NCI-H226 (cell line): ENCODE data around the gene MBNL1.

Experiments used
- DNase-seq: peaks from one replicate; pipeline ENCODE4 v3.0.0-alpha.2; 2015

Gene MBNL1

DNA sequence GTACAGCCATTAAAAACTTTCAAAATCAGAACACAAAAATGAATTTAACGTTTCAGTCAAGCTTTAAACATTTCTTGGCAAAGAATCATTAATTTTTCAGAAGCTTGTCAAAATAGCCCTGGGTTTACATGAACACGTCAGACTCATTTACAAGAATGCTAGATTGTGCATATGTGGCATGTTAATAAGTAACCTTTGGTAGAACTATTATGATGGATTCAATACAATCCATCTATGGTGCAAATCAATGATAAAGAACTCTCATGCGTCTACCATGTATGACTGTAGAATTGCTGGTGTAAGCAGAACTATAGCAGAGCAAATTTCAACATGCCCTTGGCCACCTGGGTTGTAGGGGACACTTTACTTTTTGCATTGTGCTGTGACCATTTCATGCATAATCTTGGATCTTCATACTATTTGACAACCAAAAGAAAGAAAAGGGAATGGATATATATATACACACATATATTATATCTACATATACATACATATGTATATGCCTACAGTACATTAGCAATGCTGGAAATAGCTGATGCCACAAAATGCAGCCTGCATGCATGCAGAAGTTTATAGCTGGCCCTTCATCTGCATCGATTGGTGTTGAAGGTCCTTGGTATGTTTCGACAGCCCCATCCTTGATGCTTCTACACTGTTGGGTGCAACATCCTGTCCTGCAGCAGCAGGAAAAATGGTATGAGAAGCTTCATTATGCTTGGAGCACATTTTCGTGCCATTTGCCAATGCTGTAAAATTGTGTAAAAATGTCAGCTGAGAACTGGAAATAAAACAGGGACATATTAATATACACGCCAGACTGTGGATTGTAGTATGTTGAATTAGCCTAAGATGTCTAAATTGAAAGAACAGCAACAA lies 189.0 kb downstream of the MBNL1 start:
- DNase-seq = no peak

DNA sequence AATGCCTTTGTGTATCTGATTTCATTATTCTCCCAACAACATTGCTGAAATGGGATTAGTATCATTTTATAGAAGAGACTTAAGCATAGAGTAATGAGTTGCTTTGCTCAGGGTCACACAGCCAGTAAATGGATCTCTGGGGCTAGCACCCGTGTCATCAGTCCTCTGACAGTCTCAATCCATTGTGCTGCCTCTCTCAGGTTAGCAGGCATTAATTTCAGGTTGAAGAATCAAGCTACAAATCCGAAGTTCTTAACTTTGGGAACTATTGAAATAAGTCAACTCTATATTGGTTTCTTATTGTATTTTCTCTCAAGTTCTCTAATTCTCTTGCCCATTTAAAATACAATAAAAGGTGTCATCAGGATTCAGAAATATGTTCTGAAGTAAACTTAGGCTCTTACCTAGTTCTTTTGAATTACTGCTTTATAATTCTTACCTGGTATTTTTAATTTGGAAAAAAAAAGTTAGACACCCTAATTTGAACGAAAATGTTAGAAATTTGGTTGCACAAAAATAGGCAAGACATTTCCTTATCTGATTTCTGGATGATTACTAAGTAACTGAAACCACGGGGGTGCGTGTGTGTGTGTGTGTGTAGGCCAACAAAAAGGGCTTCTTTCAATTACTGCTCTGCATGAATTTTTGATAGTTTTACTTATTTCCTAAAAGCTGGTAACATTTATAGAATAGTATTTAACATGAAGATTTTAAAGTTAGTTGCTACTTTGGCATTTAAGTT lies 189.8 kb downstream of the MBNL1 start:
- no peak for DNase-seq

DNA sequence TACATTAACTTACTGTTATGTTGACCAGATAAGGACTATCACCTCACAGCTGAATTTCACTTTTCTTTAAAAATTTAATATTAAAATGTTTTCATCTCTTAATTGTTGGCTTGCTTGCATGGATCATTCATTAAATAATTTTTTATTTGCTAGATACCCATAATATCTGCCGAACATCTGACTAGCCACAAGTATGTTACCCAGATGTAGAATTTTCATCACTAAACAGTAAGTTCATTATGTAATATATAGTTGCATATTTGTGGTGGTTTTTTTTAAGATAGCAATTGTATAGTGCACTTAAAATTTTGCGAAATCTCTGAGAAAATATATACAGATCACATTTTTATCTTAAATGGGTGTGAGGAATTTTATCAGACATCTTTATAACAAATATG lies 190.4 kb downstream of the MBNL1 start:
- no peak for DNase-seq

GRCh38 chr3:152459572-152459971 lies 190.8 kb downstream of the MBNL1 start:
- no peak for DNase-seq

- no peak for DNase-seq
These were observed 192.2 kb downstream of the MBNL1 start for GRCh38 chr3:152460936-152461335.

- DNase-seq = no peak
These were observed 192.7 kb downstream of the MBNL1 start for GRCh38 chr3:152461460-152461859.

DNA sequence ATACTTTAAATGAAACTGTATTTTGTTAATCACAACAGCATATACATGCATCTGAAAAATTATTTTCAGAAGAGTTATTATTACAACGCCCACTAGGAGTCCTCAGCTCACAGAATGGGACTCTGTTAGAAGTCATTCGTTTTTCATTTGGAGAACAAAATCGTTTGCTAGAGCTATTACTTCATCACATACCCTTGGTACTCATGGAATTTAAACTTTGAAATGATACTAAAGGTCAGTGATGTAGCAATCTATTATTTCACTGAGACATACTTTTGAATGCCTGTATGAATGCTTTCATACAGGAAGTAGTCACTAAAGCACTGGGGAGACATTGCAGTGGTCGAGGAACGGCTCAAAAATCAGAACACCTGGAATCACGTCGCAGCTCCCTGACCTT lies 198.1 kb downstream of the MBNL1 start:
- DNase-seq = peak; percentile 54

DNA sequence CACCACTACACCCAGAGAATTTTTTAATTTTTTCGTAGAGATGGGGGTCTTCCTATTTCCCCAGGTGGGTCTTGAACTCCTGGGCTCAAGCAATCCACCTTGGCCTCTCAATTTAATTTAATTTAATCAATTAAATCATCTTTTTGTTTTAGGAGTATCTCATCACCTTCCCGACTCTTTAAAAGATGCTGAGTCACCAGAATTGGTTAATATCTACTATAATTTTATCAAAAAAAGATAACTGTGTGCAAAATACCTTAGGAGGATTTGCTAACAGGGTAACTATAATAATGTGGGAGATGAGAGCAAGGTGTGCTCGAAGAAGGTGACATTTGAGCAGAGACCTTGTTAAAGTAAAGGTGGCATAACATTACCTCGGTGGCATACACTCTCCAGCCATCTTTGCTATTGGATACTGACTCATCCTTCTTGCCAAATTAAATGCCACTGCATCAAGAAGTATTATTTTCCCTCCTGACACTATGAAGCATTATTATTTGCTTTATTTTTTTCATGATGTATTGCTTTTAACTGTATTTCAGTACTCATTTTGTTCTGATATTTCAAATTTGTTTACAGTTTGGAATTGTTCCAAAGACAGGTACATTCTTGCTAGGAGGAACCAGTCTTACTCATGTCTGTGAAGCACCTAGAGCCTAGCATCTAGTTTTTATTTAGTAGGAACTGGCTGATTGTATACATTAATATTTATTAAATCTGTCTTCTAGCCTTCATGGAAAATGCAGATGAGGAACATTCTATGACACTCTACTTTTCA lies 200.7 kb downstream of the MBNL1 start:
- DNase-seq = no peak

- no peak for DNase-seq
These were observed 201.4 kb downstream of the MBNL1 start for GRCh38 chr3:152470095-152470494.

- DNase-seq = no peak
These were observed 202.2 kb downstream of the MBNL1 start for GRCh38 chr3:152470893-152471292.

DNA sequence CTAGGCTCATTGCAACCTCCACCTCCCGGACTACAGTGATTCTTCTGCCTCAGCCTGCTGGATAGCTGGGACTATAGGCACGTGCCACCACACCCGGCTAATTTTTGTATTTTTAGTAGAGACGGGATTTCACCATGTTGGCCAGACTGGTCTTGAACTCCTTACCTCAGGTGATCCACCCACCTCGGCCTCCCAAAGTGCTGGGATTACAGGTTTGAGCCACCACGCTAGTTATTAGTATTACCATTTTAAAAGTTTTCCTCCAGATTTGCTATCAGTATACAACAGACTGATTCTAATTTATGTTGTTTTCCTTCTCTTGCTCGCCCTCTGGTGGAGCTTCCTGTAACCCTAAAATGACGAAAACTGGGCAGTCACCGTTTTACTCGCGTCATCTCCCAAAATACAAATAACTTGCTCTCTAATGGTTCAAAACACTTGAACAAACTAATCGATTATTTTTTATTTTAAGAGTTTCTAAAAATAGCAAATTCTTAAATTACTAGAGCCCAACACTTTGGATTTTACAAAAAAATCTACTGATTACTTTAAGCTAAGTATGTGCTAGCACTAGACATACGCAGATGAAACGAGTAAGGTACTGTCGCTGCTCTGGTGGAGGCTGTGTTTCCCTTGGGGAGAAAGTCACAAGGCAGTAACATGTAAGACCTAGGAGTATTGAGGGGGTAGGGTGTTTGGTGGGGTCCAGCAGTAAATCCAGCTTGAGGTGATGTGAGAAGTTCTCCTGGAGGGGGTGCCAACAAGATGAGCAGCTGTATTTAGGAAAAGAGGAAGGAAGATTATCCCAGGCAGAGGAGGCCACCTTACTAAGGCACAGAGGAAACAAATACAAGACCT lies 203.3 kb downstream of the MBNL1 start:
- peak; percentile 15 for DNase-seq

- DNase-seq = no peak
These were observed 203.9 kb downstream of the MBNL1 start for GRCh38 chr3:152472672-152472954.

GRCh38 chr3:152474585-152474984 lies 205.9 kb downstream of the MBNL1 start:
- DNase-seq = peak; percentile 69

DNA sequence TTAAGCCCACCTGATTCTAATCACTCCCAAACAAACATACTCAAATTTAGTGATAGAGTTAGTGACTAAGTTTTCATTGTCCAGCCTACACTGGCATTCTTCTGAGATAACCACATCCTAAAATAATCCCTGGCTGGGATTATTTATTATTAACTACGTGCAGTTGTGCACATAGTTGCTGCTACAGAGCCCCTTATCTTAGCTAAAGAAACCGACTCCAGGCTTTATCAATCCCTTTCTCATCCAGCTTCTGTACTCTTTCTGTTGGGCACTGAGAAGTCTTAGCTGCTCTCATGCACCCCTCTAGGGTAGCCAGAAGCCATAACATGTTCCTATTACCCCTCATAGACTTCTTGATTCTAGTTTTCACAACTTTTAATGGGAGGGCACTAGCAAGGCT lies 208.7 kb downstream of the MBNL1 start:
- no peak for DNase-seq

DNA sequence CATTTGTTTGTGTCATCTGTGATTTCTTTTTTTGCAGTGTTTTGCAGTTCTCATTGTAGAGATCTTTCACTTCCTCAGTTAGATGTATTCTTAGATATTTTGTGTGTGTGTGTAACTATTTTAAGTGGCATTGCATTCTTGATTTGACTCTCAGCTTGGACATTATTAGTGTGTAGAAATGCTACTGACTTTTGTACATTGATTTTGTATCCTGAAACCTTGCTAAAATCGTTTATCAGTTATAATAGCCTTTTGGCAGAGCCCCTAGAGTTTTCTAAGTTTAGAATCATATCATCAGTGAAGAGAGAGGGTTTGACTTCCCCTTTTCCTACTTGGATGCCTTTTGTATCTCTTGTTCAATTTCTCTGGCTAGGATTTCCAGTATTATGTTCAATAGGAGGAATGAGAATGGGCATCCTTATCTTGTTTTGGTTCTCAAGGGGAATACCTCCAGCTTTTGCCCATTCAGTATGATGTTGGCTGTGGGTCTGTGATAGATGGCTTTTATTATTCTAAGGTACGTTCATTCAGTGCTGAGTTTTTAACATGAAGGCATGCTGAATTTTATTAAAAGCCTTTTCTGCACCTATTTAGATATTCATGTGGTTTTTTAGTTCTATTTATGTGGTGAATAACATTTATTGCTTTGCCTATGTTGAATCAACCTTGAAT lies 211.7 kb downstream of the MBNL1 start:
- no peak for DNase-seq

- DNase-seq = no peak
These were observed 217.6 kb downstream of the MBNL1 start for GRCh38 chr3:152486364-152486763.

GRCh38 chr3:152488449-152488848 lies 219.7 kb downstream of the MBNL1 start:
- DNase-seq = no peak

DNA sequence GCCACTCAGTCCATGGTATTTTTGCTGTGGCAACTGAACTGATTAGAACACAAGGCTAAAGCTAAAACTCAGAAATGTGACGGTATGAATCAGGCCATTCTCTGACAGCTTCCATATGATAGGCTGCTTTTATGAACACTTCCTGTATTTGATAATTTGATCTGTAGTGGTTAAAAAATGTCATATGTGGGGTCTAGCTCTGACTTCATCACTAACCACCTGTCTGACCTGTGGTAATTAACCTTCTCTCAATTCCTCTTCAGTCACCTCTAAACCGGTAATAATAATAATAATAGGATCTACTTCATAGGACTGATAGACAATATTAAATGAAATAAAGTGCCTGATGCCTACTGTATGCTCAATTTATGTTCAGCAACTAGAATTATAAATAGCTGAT lies 223.2 kb downstream of the MBNL1 start:
- DNase-seq = no peak

DNA sequence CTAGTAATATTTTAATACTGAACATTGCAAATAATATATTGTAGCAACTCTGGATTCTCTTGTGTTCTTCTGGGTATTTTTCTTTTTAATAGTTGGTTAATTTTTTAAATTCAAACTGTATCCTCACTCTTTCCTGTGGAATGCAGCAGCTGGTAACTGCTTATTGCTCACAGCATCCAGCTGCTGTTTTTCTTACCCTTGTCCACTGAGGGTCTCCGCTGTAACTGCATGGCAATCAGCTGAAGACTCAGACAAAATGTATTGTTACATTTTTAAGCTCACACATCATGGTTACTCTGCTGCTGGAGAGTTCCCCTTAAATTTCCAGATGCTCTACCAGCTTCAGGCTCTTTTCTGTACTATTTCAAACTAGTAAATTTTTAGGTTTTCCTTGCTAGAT lies 227.6 kb downstream of the MBNL1 start:
- DNase-seq = no peak

DNA sequence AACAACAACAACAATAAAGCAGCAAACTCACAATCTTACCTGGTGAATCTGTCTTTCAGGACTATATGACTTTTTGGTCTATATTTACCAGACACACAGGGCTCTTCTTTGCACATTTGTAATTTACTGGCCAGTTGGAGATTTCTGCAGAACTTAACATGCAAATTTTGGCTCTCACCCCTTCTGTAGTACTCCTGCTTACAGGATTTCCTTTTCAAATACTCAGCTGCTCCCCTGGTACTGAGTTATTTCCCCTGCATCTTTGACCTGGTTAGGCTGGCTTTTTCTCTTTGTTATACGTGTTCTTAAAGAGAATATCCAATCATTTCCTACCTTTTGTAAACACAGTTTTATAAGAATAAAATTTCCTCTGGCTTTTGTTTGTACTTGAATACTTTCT lies 228.0 kb downstream of the MBNL1 start:
- no peak for DNase-seq

DNA sequence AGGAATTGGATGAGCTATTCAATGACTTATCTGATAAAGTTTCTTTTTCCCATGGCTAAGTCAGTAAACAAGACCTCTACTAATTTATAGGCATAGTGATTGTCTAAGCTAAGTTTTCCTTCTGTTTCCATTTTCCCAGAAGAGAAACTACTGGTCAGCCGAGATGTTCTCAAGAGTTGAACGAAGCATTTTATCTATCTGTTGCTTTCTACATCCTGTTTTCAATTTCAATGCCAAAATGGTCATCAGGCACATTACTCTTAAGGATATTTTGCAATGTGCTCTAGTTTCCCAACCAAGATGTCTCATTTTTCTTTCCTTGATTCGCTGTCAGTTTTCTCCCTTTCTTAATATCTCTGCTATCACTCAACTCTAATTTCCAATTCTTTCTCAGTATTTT lies 228.7 kb downstream of the MBNL1 start:
- peak; percentile 48 for DNase-seq

DNA sequence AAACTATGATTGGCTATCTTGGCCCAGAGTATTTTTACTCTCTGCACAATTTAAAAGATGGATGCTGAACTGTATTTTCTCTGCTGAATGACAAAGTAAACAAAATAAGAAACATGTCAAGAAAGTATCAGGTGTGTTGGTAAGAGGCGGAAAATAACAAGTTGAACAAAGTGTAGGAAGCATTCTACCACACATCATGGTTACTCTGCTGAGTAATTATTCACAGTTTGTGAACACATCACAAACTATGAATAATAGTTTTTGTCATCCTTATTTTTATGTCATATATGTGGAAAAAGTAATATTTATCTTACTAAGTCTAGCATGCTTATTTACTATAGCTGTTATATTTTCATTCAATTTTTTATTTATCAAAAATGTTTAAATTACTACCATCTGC lies 229.2 kb downstream of the MBNL1 start:
- no peak for DNase-seq
